Measurements from ENCODE around the gene SDS.

DNA sequence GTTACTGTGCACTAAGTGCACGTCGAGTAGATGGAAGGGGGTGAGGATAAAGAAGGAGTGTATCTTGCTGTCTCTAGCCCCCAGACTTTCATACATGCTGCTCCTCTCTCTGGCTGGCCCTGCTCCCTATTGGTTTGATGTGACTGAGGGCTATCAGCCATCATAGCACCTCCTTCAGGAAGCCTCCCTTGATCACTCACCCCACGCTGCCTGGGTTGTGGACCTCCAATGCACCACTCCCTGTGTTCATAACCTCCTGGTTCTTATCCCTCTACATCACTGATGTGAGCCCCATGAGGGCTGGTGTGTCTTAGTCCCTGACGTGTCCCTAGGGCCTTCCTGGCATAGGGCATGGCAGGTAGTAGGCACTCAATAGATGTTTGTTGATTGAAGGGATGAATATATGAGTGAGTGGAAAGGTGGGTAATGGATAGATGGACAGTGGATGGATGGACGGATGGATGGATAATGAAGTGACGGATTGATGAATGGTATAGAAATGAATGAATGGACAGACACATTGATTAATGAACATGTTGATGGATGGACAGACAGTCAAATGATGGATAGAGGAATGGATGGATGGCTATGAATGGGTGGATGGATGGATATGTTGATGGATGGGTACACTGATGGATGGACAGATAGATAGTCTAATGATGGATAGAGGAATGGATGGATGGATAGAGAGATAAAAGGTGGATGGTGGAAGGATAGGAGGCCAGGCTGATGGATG, 33.5 kb upstream of the SDS start:
- TF ChIP-seq, protein P1, sequence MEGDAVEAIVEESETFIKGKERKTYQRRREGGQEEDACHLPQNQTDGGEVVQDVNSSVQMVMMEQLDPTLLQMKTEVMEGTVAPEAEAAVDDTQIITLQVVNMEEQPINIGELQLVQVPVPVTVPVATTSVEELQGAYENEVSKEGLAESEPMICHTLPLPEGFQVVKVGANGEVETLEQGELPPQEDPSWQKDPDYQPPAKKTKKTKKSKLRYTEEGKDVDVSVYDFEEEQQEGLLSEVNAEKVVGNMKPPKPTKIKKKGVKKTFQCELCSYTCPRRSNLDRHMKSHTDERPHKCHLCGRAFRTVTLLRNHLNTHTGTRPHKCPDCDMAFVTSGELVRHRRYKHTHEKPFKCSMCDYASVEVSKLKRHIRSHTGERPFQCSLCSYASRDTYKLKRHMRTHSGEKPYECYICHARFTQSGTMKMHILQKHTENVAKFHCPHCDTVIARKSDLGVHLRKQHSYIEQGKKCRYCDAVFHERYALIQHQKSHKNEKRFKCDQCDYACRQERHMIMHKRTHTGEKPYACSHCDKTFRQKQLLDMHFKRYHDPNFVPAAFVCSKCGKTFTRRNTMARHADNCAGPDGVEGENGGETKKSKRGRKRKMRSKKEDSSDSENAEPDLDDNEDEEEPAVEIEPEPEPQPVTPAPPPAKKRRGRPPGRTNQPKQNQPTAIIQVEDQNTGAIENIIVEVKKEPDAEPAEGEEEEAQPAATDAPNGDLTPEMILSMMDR (IDR thresholded peaks at IDR 0.05) = no peak
- no peak for TF ChIP-seq POLR2A (IDR thresholded peaks at IDR 0.05)

All from vagina (tissue), 2 donors.